ENCODE data around the gene NSD1. TPM values are rescaled to one million over a fixed set of nuclear protein-coding genes. Genes with fewer than 3 reads are reported as not detected.
"Not testable (repeated sequence)": the region's sequence is repeated elsewhere in the genome, so short reads cannot be mapped to it uniquely, and the experiment has no call there.

NSD1 gene
- total and polyA plus RNA-seq, 2 of the 8 experiments (the other 6 are each of a cell fraction or from before 2014, with no cell fraction given): 22.8 to 168 TPM

GRCh38 chr5:177150061-177150460, 16.5 kb downstream of the NSD1 start:
- H3K27ac ChIP-seq (ENCODE audit: low read depth, low read length); H3K9me3 ChIP-seq (ENCODE audit: insufficient read depth in 2 of 2, low read depth in 1 of 2, low read length in 1 of 2); H2BK120ac ChIP-seq (replicated peaks; ENCODE audit: low read depth, low read length); H2BK12ac ChIP-seq (ENCODE audit: low read depth, low read length); H3K4me2 ChIP-seq (ENCODE audit: insufficient read depth in 1 of 2, low read depth in 2 of 2, low read length in 2 of 2); H2AK5ac ChIP-seq (ENCODE audit: low read depth, low read length); H4K5ac ChIP-seq (ENCODE audit: insufficient read length, low read depth, low read length); H4K91ac ChIP-seq (replicated peaks; ENCODE audit: insufficient read length, low read length); H3K14ac ChIP-seq (ENCODE audit: insufficient read length); H3K4me3 ChIP-seq (ENCODE audit: extremely low read depth in 1 of 4, insufficient read depth in 2 of 4, low read depth in 3 of 4, low read length in 4 of 4); H3K23ac ChIP-seq (ENCODE audit: insufficient read length); H3K18ac ChIP-seq (ENCODE audit: extremely low read depth, low read length); H2BK15ac ChIP-seq (ENCODE audit: low read length); H4K8ac ChIP-seq (ENCODE audit: extremely low read depth, insufficient read depth, low read length); DNase-seq (ENCODE audit: low read depth in 1 of 2, low spot score in 2 of 2); H3K4me1 ChIP-seq (replicated peaks in 1 of 4; ENCODE audit: control insufficient read depth in 3 of 4, insufficient read depth in 4 of 4, low read length in 3 of 4); H3K9ac ChIP-seq (replicated peaks in 1 of 4; ENCODE audit: extremely low read depth in 1 of 4, low read depth in 3 of 4, low read length in 3 of 4); H2BK20ac ChIP-seq (ENCODE audit: low read length); H3K56ac ChIP-seq (replicated peaks; ENCODE audit: insufficient read length, low read depth, low read length); FAIRE-seq; H2BK5ac ChIP-seq (ENCODE audit: low read depth, low read length); H3K23me2 ChIP-seq (ENCODE audit: low read depth, low read length); H3K27me3 ChIP-seq (replicated peaks in 1 of 4; ENCODE audit: control insufficient read depth in 3 of 4, extremely low read depth in 1 of 4, insufficient read depth in 3 of 4, low read length in 3 of 4); H3K79me1 ChIP-seq (ENCODE audit: low read depth, low read length); H2AFZ ChIP-seq (ENCODE audit: low read length); H3K4ac ChIP-seq (replicated peaks; ENCODE audit: insufficient read length, low read depth, low read length): not testable (repeated sequence)
- Histone ChIP-seq H3K36me3 (ENCODE audit: control insufficient read depth in 2 of 4, insufficient read depth in 4 of 4, low read length in 3 of 4) (peaks cover 0 to 52% (median 16%) of the 10 kb centered on the region in 4 experiments; a peak in 7 of 8 replicates), H4K20me1 (replicated peaks in 1 of 2; ENCODE audit: control insufficient read depth in 1 of 2, insufficient read depth in 2 of 2, low read length in 2 of 2) (peaks cover 9 to 10% of the 10 kb centered on the region in 2 experiments), H3K79me2 (ENCODE audit: control insufficient read depth in 1 of 2, insufficient read depth in 2 of 2, low read length in 2 of 2) (peaks cover 18 to 99% of the 10 kb centered on the region in 2 experiments)
- CTCF ChIA-PET (ENCODE audit: partially characterized antibody): interaction anchor here (1.2 kb wide), 1 partner anchor 37 kb away, joined by 4 read pairs; no protein-coding TSS in a partner anchor
- POLR2A ChIA-PET (ENCODE audit: partially characterized antibody): interaction anchor here (0.9 to 4.8 kb wide), 4 partner anchors 10 to 63 kb away, joined by 3 to 64 read pairs (median 8); partner anchors contain the start of genes FGFR4 and NSD1
- WGBS, 2 experiments (ENCODE audit: extremely low coverage in 1 of 2, insufficient coverage in 1 of 2, insufficient read length in 1 of 2, insufficient replicate concordance in 2 of 2, low coverage in 1 of 2, low lambda C conversion rate in 2 of 2, missing lambda C conversion rate in 1 of 2): 96% methylated on average over 17 of the region's 17 CpGs; no CpG with 5 or more reads in 1 of the 2 experiments
